ENCODE measurements around the gene C11orf58. TPM values are rescaled to one million over a fixed set of nuclear protein-coding genes. Genes with fewer than 3 reads are reported as not detected.

The C11orf58 gene
- total and polyA plus RNA-seq, 5 donors, result 124 to 139 (median 129) TPM

- ATAC-seq (no peak), DNase-seq (no peak)
- no peak overlapping the region for H3K4me3 ChIP-seq (ENCODE audit: low read length)
- 86% methylated on average over 17 of the region's 17 CpGs for WGBS
- no peaks in the 10 kb centered on the region for H3K9me3 ChIP-seq (ENCODE audit: control insufficient read depth, low read length)
- H3K4me1 ChIP-seq (ENCODE audit: control insufficient read depth, insufficient read depth, low read length), result peaks cover 17% of the 10 kb centered on the region
- H3K27ac ChIP-seq (ENCODE audit: low read length), result no peak overlapping the region
- intact Hi-C loops (cut with DNase I), result loop anchor here in 1 of 4 donors (5.0 kb wide), 1 partner anchor 88 kb away; no protein-coding TSS in a partner anchor
- no peaks in the 10 kb centered on the region for H3K27me3 ChIP-seq (ENCODE audit: control insufficient read depth, insufficient read depth)
These were observed 55.8 kb downstream of the C11orf58 start for GRCh38 chr11:16794047-16794818.

- H3K27ac ChIP-seq (ENCODE audit: low read length), result no peak overlapping the region
- H3K4me1 ChIP-seq (ENCODE audit: control insufficient read depth, insufficient read depth, low read length), result peaks cover 14% of the 10 kb centered on the region
- no peaks in the 10 kb centered on the region for H3K27me3 ChIP-seq (ENCODE audit: control insufficient read depth, insufficient read depth)
- intact Hi-C loops (cut with DNase I), result no loop called here
- 72% methylated on average over 8 of the region's 8 CpGs for WGBS
- no peak for DNase-seq
- H3K4me3 ChIP-seq (ENCODE audit: low read length), result no peak overlapping the region
- no peak for ATAC-seq
- H3K9me3 ChIP-seq (ENCODE audit: control insufficient read depth, low read length), result no peaks in the 10 kb centered on the region
These were observed 56.7 kb downstream of the C11orf58 start for GRCh38 chr11:16795146-16795545.

GRCh38 chr11:16796311-16796710, 57.9 kb downstream of the C11orf58 start:
- Histone ChIP-seq H3K27ac (ENCODE audit: low read length) (no peak overlapping the region), H3K4me1 (ENCODE audit: control insufficient read depth, insufficient read depth, low read length) (peaks cover 8% of the 10 kb centered on the region), H3K9me3 (ENCODE audit: control insufficient read depth, low read length) (no peaks in the 10 kb centered on the region), H3K27me3 (ENCODE audit: control insufficient read depth, insufficient read depth) (no peaks in the 10 kb centered on the region), H3K4me3 (ENCODE audit: low read length) (no peak overlapping the region)
- ATAC-seq, result no peak
- 69% methylated on average over 4 of the region's 4 CpGs for WGBS
- intact Hi-C loops (cut with DNase I), result no loop called here
- no peak for DNase-seq

GRCh38 chr11:16797776-16798175, 59.3 kb downstream of the C11orf58 start:
- Histone ChIP-seq H3K27ac (ENCODE audit: low read length) (no peak overlapping the region), H3K27me3 (ENCODE audit: control insufficient read depth, insufficient read depth) (no peaks in the 10 kb centered on the region), H3K9me3 (ENCODE audit: control insufficient read depth, low read length) (no peaks in the 10 kb centered on the region), H3K4me3 (ENCODE audit: low read length) (no peak overlapping the region), H3K4me1 (ENCODE audit: control insufficient read depth, insufficient read depth, low read length) (peaks cover 7% of the 10 kb centered on the region)
- intact Hi-C loops (cut with DNase I), result no loop called here
- 61% methylated on average over 3 of the region's 3 CpGs for WGBS
- no peak for DNase-seq
- ATAC-seq, result no peak

GRCh38 chr11:16799221-16799620, 60.8 kb downstream of the C11orf58 start:
- DNase-seq (no peak), ATAC-seq (no peak)
- 56% methylated on average over 1 of the region's 1 CpG for WGBS
- Histone ChIP-seq H3K27me3 (ENCODE audit: control insufficient read depth, insufficient read depth) (no peaks in the 10 kb centered on the region), H3K4me1 (ENCODE audit: control insufficient read depth, insufficient read depth, low read length) (peaks cover 6% of the 10 kb centered on the region), H3K4me3 (ENCODE audit: low read length) (no peak overlapping the region), H3K27ac (ENCODE audit: low read length) (no peak overlapping the region), H3K9me3 (ENCODE audit: control insufficient read depth, low read length) (no peaks in the 10 kb centered on the region)
- intact Hi-C loops (cut with DNase I), result no loop called here

- Histone ChIP-seq H3K4me3 (ENCODE audit: low read length) (no peak overlapping the region), H3K27ac (ENCODE audit: low read length) (no peak overlapping the region), H3K9me3 (ENCODE audit: control insufficient read depth, low read length) (no peaks in the 10 kb centered on the region), H3K27me3 (ENCODE audit: control insufficient read depth, insufficient read depth) (no peaks in the 10 kb centered on the region), H3K4me1 (ENCODE audit: control insufficient read depth, insufficient read depth, low read length) (peaks cover 13% of the 10 kb centered on the region)
- intact Hi-C loops (cut with DNase I), result no loop called here
- no peak for ATAC-seq
- DNase-seq, result no peak
These were observed 61.4 kb downstream of the C11orf58 start for GRCh38 chr11:16799890-16800289.

- H3K27me3 ChIP-seq (ENCODE audit: control insufficient read depth, insufficient read depth), result no peaks in the 10 kb centered on the region
- DNase-seq, result no peak
- H3K4me3 ChIP-seq (ENCODE audit: low read length), result no peak overlapping the region
- H3K9me3 ChIP-seq (ENCODE audit: control insufficient read depth, low read length), result no peaks in the 10 kb centered on the region
- intact Hi-C loops (cut with DNase I), result no loop called here
- peaks cover 14% of the 10 kb centered on the region for H3K4me1 ChIP-seq (ENCODE audit: control insufficient read depth, insufficient read depth, low read length)
- H3K27ac ChIP-seq (ENCODE audit: low read length), result no peak overlapping the region
- no peak for ATAC-seq
These were observed 61.9 kb downstream of the C11orf58 start for GRCh38 chr11:16800382-16800781.

GRCh38 chr11:16801288-16801980, 63.0 kb downstream of the C11orf58 start:
- no peaks in the 10 kb centered on the region for H3K9me3 ChIP-seq (ENCODE audit: control insufficient read depth, low read length)
- DNase-seq (no peak), ATAC-seq (peak; percentile 15 to 38)
- H3K4me1 ChIP-seq (ENCODE audit: control insufficient read depth, insufficient read depth, low read length), result peaks cover 20% of the 10 kb centered on the region
- WGBS, result 75% methylated on average over 10 of the region's 10 CpGs
- intact Hi-C loops (cut with DNase I), result no loop called here
- H3K27me3 ChIP-seq (ENCODE audit: control insufficient read depth, insufficient read depth), result no peaks in the 10 kb centered on the region
- H3K4me3 ChIP-seq (ENCODE audit: low read length), result no peak overlapping the region
- H3K27ac ChIP-seq (ENCODE audit: low read length), result no peak overlapping the region

GRCh38 chr11:16804104-16804947, 65.9 kb downstream of the C11orf58 start:
- intact Hi-C loops (cut with DNase I), result no loop called here
- no peak overlapping the region for H3K4me3 ChIP-seq (ENCODE audit: low read length)
- peak overlapping the region; percentile 43 for H3K27ac ChIP-seq (ENCODE audit: low read length)
- H3K4me1 ChIP-seq (ENCODE audit: control insufficient read depth, insufficient read depth, low read length), result peaks cover 24% of the 10 kb centered on the region
- 31% methylated on average over 7 of the region's 7 CpGs for WGBS
- ATAC-seq (peak; percentile 55 to 74), DNase-seq (no peak)
- no peaks in the 10 kb centered on the region for H3K27me3 ChIP-seq (ENCODE audit: control insufficient read depth, insufficient read depth)
- no peaks in the 10 kb centered on the region for H3K9me3 ChIP-seq (ENCODE audit: control insufficient read depth, low read length)

GRCh38 chr11:16805938-16806337, 67.5 kb downstream of the C11orf58 start:
- no peak overlapping the region for H3K27ac ChIP-seq (ENCODE audit: low read length)
- H3K27me3 ChIP-seq (ENCODE audit: control insufficient read depth, insufficient read depth), result no peaks in the 10 kb centered on the region
- WGBS, result 69% methylated on average over 8 of the region's 8 CpGs
- ATAC-seq, result no peak
- intact Hi-C loops (cut with DNase I), result no loop called here
- DNase-seq, result no peak
- peaks cover 31% of the 10 kb centered on the region for H3K4me1 ChIP-seq (ENCODE audit: control insufficient read depth, insufficient read depth, low read length)
- no peak overlapping the region for H3K4me3 ChIP-seq (ENCODE audit: low read length)
- H3K9me3 ChIP-seq (ENCODE audit: control insufficient read depth, low read length), result no peaks in the 10 kb centered on the region

GRCh38 chr11:16806791-16807190, 68.3 kb downstream of the C11orf58 start:
- 36% methylated on average over 11 of the region's 11 CpGs for WGBS
- Histone ChIP-seq H3K4me3 (ENCODE audit: low read length) (no peak overlapping the region), H3K27me3 (ENCODE audit: control insufficient read depth, insufficient read depth) (no peaks in the 10 kb centered on the region), H3K9me3 (ENCODE audit: control insufficient read depth, low read length) (no peaks in the 10 kb centered on the region), H3K4me1 (ENCODE audit: control insufficient read depth, insufficient read depth, low read length) (peaks cover 34% of the 10 kb centered on the region), H3K27ac (ENCODE audit: low read length) (no peak overlapping the region)
- DNase-seq, result peak; percentile 58 to 85 (median 81)
- ATAC-seq, result peak in 1 of 2 donors; percentile 41
- intact Hi-C loops (cut with DNase I), result no loop called here

Measured in right cardiac atrium (tissue), 5 donors.